WTC11 (cell line): ENCODE results near the gene YIF1A. TPM values are rescaled to one million over a fixed set of nuclear protein-coding genes. Genes with fewer than 3 reads are reported as not detected.

Source experiments
- ATAC-seq: fragments of 200-7000 bp; cut with Tn5 transposase; 2 replicates; pipeline ENCODE4 v1.10.0; 2021; ENCODE audit warnings: mild to moderate bottlenecking, moderate library complexity
- CTCF ChIA-PET: fragments of 300-600 bp; sonication (Branson Sonifier 250); formaldehyde crosslinking; loops from one replicate; lab custom pipeline; 2021; ENCODE audit warnings: antibody characterized with exemption; lab: Charles Lee
- POLR2A ChIA-PET: fragments of 350-600 bp; sonication (Branson Sonifier 250); formaldehyde crosslinking; loops from one replicate; lab custom pipeline; 2021; ENCODE audit warnings: antibody characterized with exemption; lab: Charles Lee
- DNase-seq: peaks from one replicate; pipeline ENCODE4 v3.0.0; 2021; ENCODE audit warnings: low spot score
- H3K27ac Mint-ChIP-seq: 2 replicates; pipeline ENCODE4 v1.8.0; 2021; ENCODE audit warnings: mixed read lengths
- H3K27me3 Mint-ChIP-seq: 2 replicates; pipeline ENCODE4 v1.8.0; 2021; ENCODE audit warnings: low read depth, mild to moderate bottlenecking, moderate library complexity, mixed read lengths
- H3K36me3 Mint-ChIP-seq: 2 replicates; pipeline ENCODE4 v1.8.0; 2021; ENCODE audit warnings: mixed read lengths
- H3K4me1 Mint-ChIP-seq: 2 replicates; pipeline ENCODE4 v1.8.0; 2022; ENCODE audit warnings: mixed read lengths
- H3K4me3 Mint-ChIP-seq: 2 replicates; pipeline ENCODE4 v1.8.0; 2021; ENCODE audit warnings: mild to moderate bottlenecking, moderate library complexity, mixed read lengths
- H3K9me3 Mint-ChIP-seq: 2 replicates; pipeline ENCODE4 v1.8.0; 2021; ENCODE audit warnings: mixed read lengths
- CREM ChIP-seq: sonication (generic); formaldehyde crosslinking; IDR thresholded peaks from 2 replicates; pipeline ENCODE4 v1.8.1; 2022; ENCODE audit warnings: mild to moderate bottlenecking, missing genetic modification reagents, moderate library complexity
- EMX1 ChIP-seq: fragments of 250-450 bp; sonication (Bioruptor Pico); IDR thresholded peaks from 2 replicates; pipeline ENCODE4 v1.8.0; 2021; ENCODE audit warnings: mild to moderate bottlenecking
- FOXK1 ChIP-seq: sonication (generic); formaldehyde crosslinking; IDR thresholded peaks from 2 replicates; pipeline ENCODE4 v1.8.0; 2022; ENCODE audit warnings: mild to moderate bottlenecking, moderate library complexity, missing genetic modification reagents
- GRHL2 ChIP-seq: fragments of 250-450 bp; sonication (Bioruptor Pico); IDR thresholded peaks from 2 replicates; pipeline ENCODE4 v1.8.0; 2022; ENCODE audit warnings: mild to moderate bottlenecking, moderate library complexity; ENCODE audit not compliant: insufficient replicate concordance, severe bottlenecking
- GTF2I ChIP-seq: fragments of 250-450 bp; sonication (Bioruptor Pico); conservative IDR thresholded peaks from 2 replicates; pipeline ENCODE4 v1.4.0; 2021; ENCODE audit warnings: mild to moderate bottlenecking
- HMGA2 ChIP-seq: fragments of 250-450 bp; sonication (Bioruptor Pico); IDR thresholded peaks from 2 replicates; pipeline ENCODE4 v1.4.0; 2021; ENCODE audit warnings: mild to moderate bottlenecking, moderate library complexity
- JAZF1 ChIP-seq: fragments of 250-450 bp; sonication (Bioruptor Pico); IDR thresholded peaks from 2 replicates; pipeline ENCODE4 v1.9.0; 2021; ENCODE audit warnings: moderate library complexity, mild to moderate bottlenecking, inconsistent platforms
- NFATC4 ChIP-seq: fragments of 250-450 bp; sonication (Bioruptor Pico); IDR thresholded peaks from 2 replicates; pipeline ENCODE4 v1.9.0; 2021; ENCODE audit warnings: mild to moderate bottlenecking
- NFE2L1 ChIP-seq: sonication (generic); formaldehyde crosslinking; IDR thresholded peaks from 2 replicates; pipeline ENCODE4 v1.8.1; 2023; ENCODE audit warnings: missing genetic modification reagents
- NR1H2 ChIP-seq: sonication (generic); formaldehyde crosslinking; IDR thresholded peaks from 2 replicates; pipeline ENCODE4 v1.9.0; 2021; ENCODE audit warnings: mild to moderate bottlenecking, moderate library complexity, missing genetic modification reagents
- RORB ChIP-seq: fragments of 250-450 bp; sonication (Bioruptor Pico); IDR thresholded peaks from 2 replicates; pipeline ENCODE4 v1.9.0; 2021; ENCODE audit warnings: mild to moderate bottlenecking
- TEAD4 ChIP-seq: sonication (generic); formaldehyde crosslinking; IDR thresholded peaks from 2 replicates; pipeline ENCODE4 v1.8.0; 2022; ENCODE audit warnings: mild to moderate bottlenecking, missing genetic modification reagents
- ZNF138 ChIP-seq: sonication (generic); formaldehyde crosslinking; conservative IDR thresholded peaks from 2 replicates; pipeline ENCODE4 v1.8.1; 2022; ENCODE audit warnings: mild to moderate bottlenecking, moderate library complexity, missing genetic modification reagents
- total RNA-seq: library from RNA; stranded (reverse); gene quantifications from 3 replicates; pipeline ENCODE4 v1.2.3, GENCODE V29; 2021
- TF ChIP-seq, protein P1 (sequence below): sonication (generic); formaldehyde crosslinking; IDR thresholded peaks from 2 replicates; pipeline ENCODE4 v1.8.0; 2023; ENCODE audit warnings: missing genetic modification reagents, mild to moderate bottlenecking, borderline replicate concordance
- TF ChIP-seq, protein P2 (sequence below): sonication (generic); formaldehyde crosslinking; IDR thresholded peaks from 2 replicates; pipeline ENCODE4 v1.8.1; 2022; ENCODE audit warnings: missing genetic modification reagents, borderline replicate concordance
- TF ChIP-seq, protein P3 (sequence below): sonication (generic); formaldehyde crosslinking; IDR thresholded peaks from 2 replicates; pipeline ENCODE4 v1.8.1; 2023; ENCODE audit warnings: mild to moderate bottlenecking, missing genetic modification reagents
- TF ChIP-seq, protein P4 (sequence below): fragments of 250-450 bp; sonication (Bioruptor Pico); IDR thresholded peaks from 2 replicates; pipeline ENCODE4 v1.9.0; 2021; ENCODE audit warnings: mild to moderate bottlenecking
- TF ChIP-seq, protein P5 (sequence below): fragments of 200-600 bp; IDR thresholded peaks from 2 replicates; pipeline ENCODE4 v1.8.0; 2022; ENCODE audit warnings: antibody characterized with exemption
- TF ChIP-seq, protein P6 (sequence below): fragments of 250-450 bp; sonication (Bioruptor Pico); conservative IDR thresholded peaks from 2 replicates; pipeline ENCODE4 v1.9.0; 2021; ENCODE audit warnings: mild to moderate bottlenecking
- TF ChIP-seq, protein P7 (sequence below): sonication (generic); formaldehyde crosslinking; IDR thresholded peaks from 2 replicates; pipeline ENCODE4 v1.8.0; 2022; ENCODE audit warnings: mild to moderate bottlenecking, missing genetic modification reagents

The YIF1A gene
- total RNA-seq, 1 experiment from 2014 or later, result 86.9 TPM

DNA sequence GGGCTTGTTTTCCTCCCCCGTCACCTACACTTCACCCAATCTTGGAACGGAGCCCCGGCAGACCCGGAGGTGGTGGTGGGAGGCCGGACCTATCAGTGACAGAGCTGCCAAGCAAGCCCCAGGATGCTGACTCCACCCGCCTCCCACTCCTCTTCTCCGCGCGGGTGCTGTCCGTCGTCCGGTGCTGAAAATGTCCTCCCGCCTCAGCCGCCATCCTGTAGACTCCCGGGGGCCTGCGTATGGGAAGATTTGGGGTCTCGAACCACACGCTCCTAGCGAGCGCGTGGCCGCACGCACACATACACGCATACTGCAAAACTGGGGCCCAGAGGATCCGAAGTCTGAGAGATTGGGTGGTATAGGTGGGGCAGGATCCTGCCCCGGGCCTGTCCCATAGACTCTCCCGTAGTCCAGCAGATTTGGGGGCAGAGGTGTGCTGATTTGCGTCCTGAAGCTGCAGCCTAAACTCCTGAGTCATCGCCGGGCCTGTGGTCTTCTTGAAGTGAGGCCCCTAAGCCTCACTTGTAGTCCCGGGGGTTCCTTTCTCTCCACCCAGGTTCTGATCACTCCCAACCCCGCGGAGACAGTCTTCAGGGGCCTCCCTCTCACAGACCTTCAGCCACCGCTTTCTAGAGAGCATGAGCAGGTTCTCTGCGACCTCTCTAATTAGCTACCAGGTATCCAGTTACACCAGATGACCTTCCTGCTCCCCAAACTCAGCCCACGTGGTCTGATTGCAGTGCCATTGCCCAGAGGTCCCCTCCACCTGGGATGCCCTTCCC is 796 bp upstream of the YIF1A start:
- H3K4me3 Mint-ChIP-seq, result peak overlapping the region; percentile 96
- peak; percentile 90 for DNase-seq
- ATAC-seq, result peak; percentile 67
- ChIA-PET POLR2A (interaction anchor here (0.5 to 1.8 kb wide), 11 partner anchors 8 to 177 kb away, joined by 3 to 19 read pairs (median 5); partner anchors contain the start of genes B4GAT1, CD248, PELI3 and RIN1), CTCF (interaction anchor here (0.6 to 2.5 kb wide), 25 partner anchors 8 to 402 kb away, joined by 3 to 65 read pairs (median 5); partner anchors contain the start of genes CD248, DPP3, FIBP and RAB1B)
- H3K4me1 Mint-ChIP-seq, result peaks cover 20% of the 10 kb centered on the region
- peaks cover 37% of the 10 kb centered on the region for H3K27me3 Mint-ChIP-seq
- no peaks in the 10 kb centered on the region for H3K36me3 Mint-ChIP-seq
- H3K27ac Mint-ChIP-seq, result peak overlapping the region; percentile 96
- H3K9me3 Mint-ChIP-seq, result no peaks in the 10 kb centered on the region
- TF ChIP-seq, protein P1, sequence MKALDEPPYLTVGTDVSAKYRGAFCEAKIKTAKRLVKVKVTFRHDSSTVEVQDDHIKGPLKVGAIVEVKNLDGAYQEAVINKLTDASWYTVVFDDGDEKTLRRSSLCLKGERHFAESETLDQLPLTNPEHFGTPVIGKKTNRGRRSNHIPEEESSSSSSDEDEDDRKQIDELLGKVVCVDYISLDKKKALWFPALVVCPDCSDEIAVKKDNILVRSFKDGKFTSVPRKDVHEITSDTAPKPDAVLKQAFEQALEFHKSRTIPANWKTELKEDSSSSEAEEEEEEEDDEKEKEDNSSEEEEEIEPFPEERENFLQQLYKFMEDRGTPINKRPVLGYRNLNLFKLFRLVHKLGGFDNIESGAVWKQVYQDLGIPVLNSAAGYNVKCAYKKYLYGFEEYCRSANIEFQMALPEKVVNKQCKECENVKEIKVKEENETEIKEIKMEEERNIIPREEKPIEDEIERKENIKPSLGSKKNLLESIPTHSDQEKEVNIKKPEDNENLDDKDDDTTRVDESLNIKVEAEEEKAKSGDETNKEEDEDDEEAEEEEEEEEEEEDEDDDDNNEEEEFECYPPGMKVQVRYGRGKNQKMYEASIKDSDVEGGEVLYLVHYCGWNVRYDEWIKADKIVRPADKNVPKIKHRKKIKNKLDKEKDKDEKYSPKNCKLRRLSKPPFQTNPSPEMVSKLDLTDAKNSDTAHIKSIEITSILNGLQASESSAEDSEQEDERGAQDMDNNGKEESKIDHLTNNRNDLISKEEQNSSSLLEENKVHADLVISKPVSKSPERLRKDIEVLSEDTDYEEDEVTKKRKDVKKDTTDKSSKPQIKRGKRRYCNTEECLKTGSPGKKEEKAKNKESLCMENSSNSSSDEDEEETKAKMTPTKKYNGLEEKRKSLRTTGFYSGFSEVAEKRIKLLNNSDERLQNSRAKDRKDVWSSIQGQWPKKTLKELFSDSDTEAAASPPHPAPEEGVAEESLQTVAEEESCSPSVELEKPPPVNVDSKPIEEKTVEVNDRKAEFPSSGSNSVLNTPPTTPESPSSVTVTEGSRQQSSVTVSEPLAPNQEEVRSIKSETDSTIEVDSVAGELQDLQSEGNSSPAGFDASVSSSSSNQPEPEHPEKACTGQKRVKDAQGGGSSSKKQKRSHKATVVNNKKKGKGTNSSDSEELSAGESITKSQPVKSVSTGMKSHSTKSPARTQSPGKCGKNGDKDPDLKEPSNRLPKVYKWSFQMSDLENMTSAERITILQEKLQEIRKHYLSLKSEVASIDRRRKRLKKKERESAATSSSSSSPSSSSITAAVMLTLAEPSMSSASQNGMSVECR, result peak; percentile 58; the same call in 1 of the 2 replicates
- TF ChIP-seq, protein P2, sequence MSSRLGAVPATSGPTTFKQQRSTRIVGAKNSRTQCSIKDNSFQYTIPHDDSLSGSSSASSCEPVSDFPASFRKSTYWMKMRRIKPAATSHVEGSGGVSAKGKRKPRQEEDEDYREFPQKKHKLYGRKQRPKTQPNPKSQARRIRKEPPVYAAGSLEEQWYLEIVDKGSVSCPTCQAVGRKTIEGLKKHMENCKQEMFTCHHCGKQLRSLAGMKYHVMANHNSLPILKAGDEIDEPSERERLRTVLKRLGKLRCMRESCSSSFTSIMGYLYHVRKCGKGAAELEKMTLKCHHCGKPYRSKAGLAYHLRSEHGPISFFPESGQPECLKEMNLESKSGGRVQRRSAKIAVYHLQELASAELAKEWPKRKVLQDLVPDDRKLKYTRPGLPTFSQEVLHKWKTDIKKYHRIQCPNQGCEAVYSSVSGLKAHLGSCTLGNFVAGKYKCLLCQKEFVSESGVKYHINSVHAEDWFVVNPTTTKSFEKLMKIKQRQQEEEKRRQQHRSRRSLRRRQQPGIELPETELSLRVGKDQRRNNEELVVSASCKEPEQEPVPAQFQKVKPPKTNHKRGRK (CRISPR knock-in tag), result no peak; the same call in 1 of the 2 replicates
- TF ChIP-seq FOXK1 (CRISPR knock-in tag), result no peak
- no peak for TF ChIP-seq CREM (CRISPR knock-in tag)
- TF ChIP-seq ZNF138 (CRISPR knock-in tag), result no peak
- TF ChIP-seq, protein P3, sequence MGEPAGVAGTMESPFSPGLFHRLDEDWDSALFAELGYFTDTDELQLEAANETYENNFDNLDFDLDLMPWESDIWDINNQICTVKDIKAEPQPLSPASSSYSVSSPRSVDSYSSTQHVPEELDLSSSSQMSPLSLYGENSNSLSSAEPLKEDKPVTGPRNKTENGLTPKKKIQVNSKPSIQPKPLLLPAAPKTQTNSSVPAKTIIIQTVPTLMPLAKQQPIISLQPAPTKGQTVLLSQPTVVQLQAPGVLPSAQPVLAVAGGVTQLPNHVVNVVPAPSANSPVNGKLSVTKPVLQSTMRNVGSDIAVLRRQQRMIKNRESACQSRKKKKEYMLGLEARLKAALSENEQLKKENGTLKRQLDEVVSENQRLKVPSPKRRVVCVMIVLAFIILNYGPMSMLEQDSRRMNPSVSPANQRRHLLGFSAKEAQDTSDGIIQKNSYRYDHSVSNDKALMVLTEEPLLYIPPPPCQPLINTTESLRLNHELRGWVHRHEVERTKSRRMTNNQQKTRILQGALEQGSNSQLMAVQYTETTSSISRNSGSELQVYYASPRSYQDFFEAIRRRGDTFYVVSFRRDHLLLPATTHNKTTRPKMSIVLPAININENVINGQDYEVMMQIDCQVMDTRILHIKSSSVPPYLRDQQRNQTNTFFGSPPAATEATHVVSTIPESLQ (CRISPR knock-in tag), result no peak
- TF ChIP-seq, protein P4, sequence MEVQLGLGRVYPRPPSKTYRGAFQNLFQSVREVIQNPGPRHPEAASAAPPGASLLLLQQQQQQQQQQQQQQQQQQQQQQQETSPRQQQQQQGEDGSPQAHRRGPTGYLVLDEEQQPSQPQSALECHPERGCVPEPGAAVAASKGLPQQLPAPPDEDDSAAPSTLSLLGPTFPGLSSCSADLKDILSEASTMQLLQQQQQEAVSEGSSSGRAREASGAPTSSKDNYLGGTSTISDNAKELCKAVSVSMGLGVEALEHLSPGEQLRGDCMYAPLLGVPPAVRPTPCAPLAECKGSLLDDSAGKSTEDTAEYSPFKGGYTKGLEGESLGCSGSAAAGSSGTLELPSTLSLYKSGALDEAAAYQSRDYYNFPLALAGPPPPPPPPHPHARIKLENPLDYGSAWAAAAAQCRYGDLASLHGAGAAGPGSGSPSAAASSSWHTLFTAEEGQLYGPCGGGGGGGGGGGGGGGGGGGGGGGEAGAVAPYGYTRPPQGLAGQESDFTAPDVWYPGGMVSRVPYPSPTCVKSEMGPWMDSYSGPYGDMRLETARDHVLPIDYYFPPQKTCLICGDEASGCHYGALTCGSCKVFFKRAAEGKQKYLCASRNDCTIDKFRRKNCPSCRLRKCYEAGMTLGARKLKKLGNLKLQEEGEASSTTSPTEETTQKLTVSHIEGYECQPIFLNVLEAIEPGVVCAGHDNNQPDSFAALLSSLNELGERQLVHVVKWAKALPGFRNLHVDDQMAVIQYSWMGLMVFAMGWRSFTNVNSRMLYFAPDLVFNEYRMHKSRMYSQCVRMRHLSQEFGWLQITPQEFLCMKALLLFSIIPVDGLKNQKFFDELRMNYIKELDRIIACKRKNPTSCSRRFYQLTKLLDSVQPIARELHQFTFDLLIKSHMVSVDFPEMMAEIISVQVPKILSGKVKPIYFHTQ, result no peak
- TF ChIP-seq TEAD4 (CRISPR knock-in tag), result no peak
- TF ChIP-seq RORB (CRISPR knock-in tag), result no peak
- no peak for TF ChIP-seq NFATC4 (CRISPR knock-in tag)
- TF ChIP-seq, protein P5, sequence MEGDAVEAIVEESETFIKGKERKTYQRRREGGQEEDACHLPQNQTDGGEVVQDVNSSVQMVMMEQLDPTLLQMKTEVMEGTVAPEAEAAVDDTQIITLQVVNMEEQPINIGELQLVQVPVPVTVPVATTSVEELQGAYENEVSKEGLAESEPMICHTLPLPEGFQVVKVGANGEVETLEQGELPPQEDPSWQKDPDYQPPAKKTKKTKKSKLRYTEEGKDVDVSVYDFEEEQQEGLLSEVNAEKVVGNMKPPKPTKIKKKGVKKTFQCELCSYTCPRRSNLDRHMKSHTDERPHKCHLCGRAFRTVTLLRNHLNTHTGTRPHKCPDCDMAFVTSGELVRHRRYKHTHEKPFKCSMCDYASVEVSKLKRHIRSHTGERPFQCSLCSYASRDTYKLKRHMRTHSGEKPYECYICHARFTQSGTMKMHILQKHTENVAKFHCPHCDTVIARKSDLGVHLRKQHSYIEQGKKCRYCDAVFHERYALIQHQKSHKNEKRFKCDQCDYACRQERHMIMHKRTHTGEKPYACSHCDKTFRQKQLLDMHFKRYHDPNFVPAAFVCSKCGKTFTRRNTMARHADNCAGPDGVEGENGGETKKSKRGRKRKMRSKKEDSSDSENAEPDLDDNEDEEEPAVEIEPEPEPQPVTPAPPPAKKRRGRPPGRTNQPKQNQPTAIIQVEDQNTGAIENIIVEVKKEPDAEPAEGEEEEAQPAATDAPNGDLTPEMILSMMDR, result no peak
- TF ChIP-seq, protein P6, sequence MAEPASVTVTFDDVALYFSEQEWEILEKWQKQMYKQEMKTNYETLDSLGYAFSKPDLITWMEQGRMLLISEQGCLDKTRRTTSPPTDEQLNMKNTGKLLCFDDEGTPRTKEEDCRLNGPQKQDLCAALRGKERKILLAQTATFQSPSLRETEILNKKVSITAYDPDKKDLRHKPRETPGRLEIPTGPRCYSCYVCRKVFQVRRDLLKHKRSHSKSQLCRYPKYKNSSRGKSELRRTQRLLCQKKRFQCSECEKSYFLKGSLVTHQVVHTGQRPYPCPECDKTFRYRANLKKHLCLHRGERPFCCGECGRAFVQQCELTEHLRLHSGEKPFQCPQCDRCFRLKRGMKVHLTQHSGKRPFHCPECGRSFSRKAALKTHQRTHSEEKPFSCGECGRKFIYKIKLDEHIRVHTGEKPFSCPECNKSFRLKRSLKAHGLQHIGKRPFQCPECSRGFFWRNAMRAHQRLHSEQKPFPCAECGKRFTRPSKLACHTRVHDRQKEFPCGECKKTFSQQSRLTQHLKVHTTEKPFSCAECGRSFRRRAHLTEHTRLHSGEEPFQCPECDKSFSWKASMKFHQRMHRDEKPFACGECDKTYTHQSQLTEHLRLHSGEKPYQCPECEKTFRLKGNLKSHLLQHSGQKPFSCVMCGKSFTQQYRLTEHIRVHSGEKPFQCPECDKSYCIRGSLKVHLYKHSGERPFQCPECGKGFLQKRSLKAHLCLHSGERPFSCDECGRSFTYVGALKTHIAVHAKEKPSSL, result no peak
- TF ChIP-seq HMGA2, result no peak
- no peak for TF ChIP-seq GTF2I (CRISPR knock-in tag)
- no peak for TF ChIP-seq EMX1 (CRISPR knock-in tag)
- TF ChIP-seq GRHL2 (CRISPR knock-in tag), result no peak
- peak; percentile 89; the same call in 1 of the 2 replicates for TF ChIP-seq NFE2L1 (CRISPR knock-in tag)
- TF ChIP-seq NR1H2 (CRISPR knock-in tag), result no peak
- no peak for TF ChIP-seq JAZF1 (CRISPR knock-in tag)
- TF ChIP-seq, protein P7, sequence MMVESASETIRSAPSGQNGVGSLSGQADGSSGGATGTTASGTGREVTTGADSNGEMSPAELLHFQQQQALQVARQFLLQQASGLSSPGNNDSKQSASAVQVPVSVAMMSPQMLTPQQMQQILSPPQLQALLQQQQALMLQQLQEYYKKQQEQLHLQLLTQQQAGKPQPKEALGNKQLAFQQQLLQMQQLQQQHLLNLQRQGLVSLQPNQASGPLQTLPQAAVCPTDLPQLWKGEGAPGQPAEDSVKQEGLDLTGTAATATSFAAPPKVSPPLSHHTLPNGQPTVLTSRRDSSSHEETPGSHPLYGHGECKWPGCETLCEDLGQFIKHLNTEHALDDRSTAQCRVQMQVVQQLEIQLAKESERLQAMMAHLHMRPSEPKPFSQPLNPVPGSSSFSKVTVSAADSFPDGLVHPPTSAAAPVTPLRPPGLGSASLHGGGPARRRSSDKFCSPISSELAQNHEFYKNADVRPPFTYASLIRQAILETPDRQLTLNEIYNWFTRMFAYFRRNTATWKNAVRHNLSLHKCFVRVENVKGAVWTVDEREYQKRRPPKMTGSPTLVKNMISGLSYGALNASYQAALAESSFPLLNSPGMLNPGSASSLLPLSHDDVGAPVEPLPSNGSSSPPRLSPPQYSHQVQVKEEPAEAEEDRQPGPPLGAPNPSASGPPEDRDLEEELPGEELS (CRISPR knock-in tag), result peak; percentile 83
